H9 (cell line): ENCODE results near the gene MUCL3. TPM values are rescaled to one million over a fixed set of nuclear protein-coding genes. Genes with fewer than 3 reads are reported as not detected.

ENCODE experiments used
- DNase-seq: peaks from one replicate; pipeline ENCODE4 v3.0.0-alpha.2; 2017
- H2AFZ ChIP-seq: one replicate; pipeline ENCODE4 v1.6.1; 2013; ENCODE audit warnings: mild to moderate bottlenecking, low read length, control low read depth, moderate library complexity
- H2AK5ac ChIP-seq: 2 replicates; pipeline ENCODE4 v1.6.1; 2013; ENCODE audit warnings: low read length, control low read depth, mixed read lengths; ENCODE audit not compliant: insufficient read length
- H2BK120ac ChIP-seq: one replicate; pipeline ENCODE4 v1.6.1; 2013; ENCODE audit warnings: low read depth, mild to moderate bottlenecking, low read length, control low read depth, inconsistent platforms; ENCODE audit not compliant: poor library complexity, severe bottlenecking
- H2BK12ac ChIP-seq: 2 replicates; pipeline ENCODE4 v1.6.1; 2013; ENCODE audit warnings: low read length, control low read depth, mixed read lengths, low read depth; ENCODE audit not compliant: insufficient read length
- H2BK15ac ChIP-seq: 2 replicates; pipeline ENCODE4 v1.6.1; 2013; ENCODE audit warnings: low read depth, low read length, control low read depth
- H2BK20ac ChIP-seq: one replicate; pipeline ENCODE4 v1.6.1; 2013; ENCODE audit warnings: low read depth, mild to moderate bottlenecking, low read length, control low read depth, inconsistent platforms; ENCODE audit not compliant: poor library complexity, severe bottlenecking
- H2BK5ac ChIP-seq: 2 replicates; pipeline ENCODE4 v1.6.1; 2013; ENCODE audit warnings: low read length, control low read depth, mixed read lengths; ENCODE audit not compliant: insufficient read length
- H3K14ac ChIP-seq: 2 replicates; pipeline ENCODE4 v1.6.1; 2013; ENCODE audit warnings: low read length, control low read depth; ENCODE audit not compliant: insufficient read depth
- H3K18ac ChIP-seq: 2 replicates; pipeline ENCODE4 v1.6.1; 2013; ENCODE audit warnings: low read depth, mild to moderate bottlenecking, mixed read lengths, low read length, control low read depth; ENCODE audit not compliant: insufficient read length
- H3K23ac ChIP-seq: 2 replicates; pipeline ENCODE4 v1.6.1; 2013; ENCODE audit warnings: low read length, control low read depth, mixed read lengths, low read depth; ENCODE audit not compliant: insufficient read length
- H3K23me2 ChIP-seq: 2 replicates; pipeline ENCODE4 v1.6.1; 2013; ENCODE audit warnings: low read depth, mild to moderate bottlenecking, mixed read lengths, low read length, control low read depth; ENCODE audit not compliant: insufficient read length, poor library complexity, severe bottlenecking
- H3K27ac ChIP-seq: 2 replicates; pipeline ENCODE4 v1.5.1; 2013; ENCODE audit warnings: low read length, control low read depth, mixed read lengths, low read depth; ENCODE audit not compliant: insufficient read length
- H3K27me3 ChIP-seq: 2 replicates; pipeline ENCODE4 v1.6.1; 2013; ENCODE audit warnings: low read length, control low read depth, inconsistent platforms; ENCODE audit not compliant: insufficient read depth
- H3K4ac ChIP-seq: 2 replicates; pipeline ENCODE4 v1.6.1; 2013; ENCODE audit warnings: low read depth, mild to moderate bottlenecking, control low read depth, inconsistent platforms, low read length, moderate library complexity
- H3K4me1 ChIP-seq: 2 replicates; pipeline ENCODE4 v1.6.1; 2013; ENCODE audit warnings: low read length, control low read depth, inconsistent platforms; ENCODE audit not compliant: insufficient read depth
- H3K4me2 ChIP-seq: 2 replicates; pipeline ENCODE4 v1.6.1; 2013; ENCODE audit warnings: low read length, control low read depth, mixed read lengths; ENCODE audit not compliant: insufficient read length, insufficient read depth
- H3K56ac ChIP-seq: 2 replicates; pipeline ENCODE4 v1.6.1; 2013; ENCODE audit warnings: low read depth, mild to moderate bottlenecking, mixed read lengths, low read length, control low read depth; ENCODE audit not compliant: insufficient read length
- H3K79me1 ChIP-seq: 2 replicates; pipeline ENCODE4 v1.6.1; 2013; ENCODE audit warnings: low read depth, mild to moderate bottlenecking, moderate library complexity, low read length, control low read depth, inconsistent platforms; ENCODE audit not compliant: insufficient read depth, poor library complexity, severe bottlenecking
- H3K79me2 ChIP-seq: 2 replicates; pipeline ENCODE4 v1.6.1; 2013; ENCODE audit warnings: low read length, control low read depth, inconsistent platforms; ENCODE audit not compliant: insufficient read depth
- H3K9ac ChIP-seq: 2 replicates; pipeline ENCODE4 v1.6.1; 2013; ENCODE audit warnings: low read length, control low read depth, mixed read lengths; ENCODE audit not compliant: insufficient read length; ENCODE audit errors: extremely low read depth
- H3K9me3 ChIP-seq: one replicate; pipeline ENCODE4 v1.6.1; 2013; ENCODE audit warnings: low read depth, low read length, inconsistent platforms; ENCODE audit not compliant: control insufficient read depth
- H3T11ph ChIP-seq: one replicate; pipeline ENCODE4 v1.6.1; 2013; ENCODE audit warnings: mild to moderate bottlenecking, low read length, control low read depth, inconsistent platforms
- H4K20me1 ChIP-seq: one replicate; pipeline ENCODE4 v1.6.1; 2013; ENCODE audit not compliant: control insufficient read depth, insufficient read length, insufficient read depth
- H4K5ac ChIP-seq: 2 replicates; pipeline ENCODE4 v1.6.1; 2013; ENCODE audit warnings: low read depth, mild to moderate bottlenecking, mixed read lengths, low read length, control low read depth; ENCODE audit not compliant: insufficient read length
- H4K8ac ChIP-seq: replicated peaks from 2 replicates; pipeline ENCODE4 v1.6.1; 2013; ENCODE audit warnings: low read length, control low read depth, mixed read lengths, low read depth; ENCODE audit not compliant: insufficient read length
- H4K91ac ChIP-seq: 2 replicates; pipeline ENCODE4 v1.6.1; 2013; ENCODE audit warnings: low read depth, mild to moderate bottlenecking, moderate library complexity, mixed read lengths, low read length, control low read depth; ENCODE audit not compliant: insufficient read length
- H3K27ac Mint-ChIP-seq, 3 experiments: 2 replicates in 2 of 3; 3 replicates in 1 of 3; pipeline ENCODE4 v1.8.0; 2020 to 2021; ENCODE audit warnings: mixed read lengths in 3 of 3, mild to moderate bottlenecking in 1 of 3, moderate library complexity in 1 of 3
- H3K27me3 Mint-ChIP-seq: 2 replicates; pipeline ENCODE4 v1.8.0; 2021; ENCODE audit warnings: low read depth, mild to moderate bottlenecking, moderate library complexity, mixed read lengths
- H3K36me3 Mint-ChIP-seq, 3 experiments: 2 replicates in 2 of 3; 3 replicates in 1 of 3; pipeline ENCODE4 v1.8.0; 2020 to 2021; ENCODE audit warnings: low read depth in 3 of 3, mixed read lengths in 3 of 3; ENCODE audit not compliant: insufficient read depth in 1 of 3
- H3K4me1 Mint-ChIP-seq, 2 experiments: 2 replicates each; pipeline ENCODE4 v1.8.0; 2020; ENCODE audit warnings: mixed read lengths in 2 of 2
- H3K4me3 Mint-ChIP-seq, 2 experiments: 2 replicates in 1 of 2; 3 replicates in 1 of 2; pipeline ENCODE4 v1.8.0; 2020 to 2021; ENCODE audit warnings: mild to moderate bottlenecking in 2 of 2, mixed read lengths in 2 of 2, moderate library complexity in 1 of 2
- H3K9me3 Mint-ChIP-seq, 2 experiments: 2 replicates in 1 of 2; 3 replicates in 1 of 2; pipeline ENCODE4 v1.8.0; 2020; ENCODE audit warnings: mild to moderate bottlenecking in 2 of 2, mixed read lengths in 2 of 2, moderate library complexity in 1 of 2
- CTCF ChIP-seq: fragments of 200-600 bp; sonication (generic); conservative IDR thresholded peaks from 3 replicates; pipeline ENCODE4 v1.8.0; 2021; ENCODE audit warnings: antibody characterized with exemption, mild to moderate bottlenecking
- WGBS: extraction: QIAGEN DNeasy Blood & Tissue Kit; methylation state at CpG from one replicate; pipeline ENCODE4 v1.1.7; 2013; ENCODE audit warnings: missing lambda C conversion rate, low lambda C conversion rate, mixed read lengths; ENCODE audit not compliant: insufficient read length; ENCODE audit errors: extremely low coverage; 5-methylcytosine and 5-hydroxymethylcytosine counted together
- total RNA-seq: library from RNA; stranded (reverse); gene quantifications from 2 replicates; pipeline ENCODE4 v1.2.1, GENCODE V29; 2021

The MUCL3 gene
- total RNA-seq, 1 experiment from 2014 or later: 0.15 TPM

GRCh38 chr6:30928677-30929076 lies 12.1 kb upstream of the MUCL3 start:
- Mint-ChIP-seq H3K27me3 (no peaks in the 10 kb centered on the region; the same call in 1 of the 2 replicates), H3K4me3 (no peak overlapping the region), H3K36me3 (peaks cover 27 to 50% (median 42%) of the 10 kb centered on the region in 3 experiments), H3K9me3 (peaks cover 13 to 14% of the 10 kb centered on the region in 2 experiments; a peak in 4 of 5 replicates), H3K4me1 (peaks cover 2 to 11% of the 10 kb centered on the region in 2 experiments; a peak in 2 of 4 replicates), H3K27ac (no peak overlapping the region)
- Histone ChIP-seq H2BK120ac (no peak overlapping the region), H2BK15ac (no peak overlapping the region), H2BK20ac (no peak overlapping the region), H3K56ac (no peak overlapping the region), H4K20me1 (no peaks in the 10 kb centered on the region), H2AFZ (no peak overlapping the region), H3K4me2 (no peak overlapping the region), H3K9me3 (no peaks in the 10 kb centered on the region), H3K23me2 (no peaks in the 10 kb centered on the region), H2BK5ac (no peak overlapping the region), H4K91ac (no peak overlapping the region), H3T11ph (no peak overlapping the region), H3K79me2 (no peaks in the 10 kb centered on the region), H3K27ac (no peak overlapping the region), H3K4ac (no peak overlapping the region), H3K9ac (no peak overlapping the region), H2AK5ac (no peak overlapping the region), H3K79me1 (no peaks in the 10 kb centered on the region), H3K18ac (no peak overlapping the region), H4K8ac (no peak overlapping the region), H3K23ac (no peak overlapping the region), H3K14ac (no peak overlapping the region), H2BK12ac (no peak overlapping the region), H3K27me3 (no peaks in the 10 kb centered on the region; the same call in 1 of the 2 replicates), H3K4me1 (peaks cover 2% of the 10 kb centered on the region; the same call in 1 of the 2 replicates), H4K5ac (no peak overlapping the region)
- WGBS: no CpG with 5 or more reads among the region's 3 CpGs
- DNase-seq: no peak
- TF ChIP-seq CTCF: no peak
